IPS-11a (cell line): ENCODE measurements around the gene DNAJC30.
"Not testable (repeated sequence)": the region's sequence is repeated elsewhere in the genome, so short reads cannot be mapped to it uniquely, and the experiment has no call there.

Experiments used
- H3K4me3 ChIP-seq: one replicate; pipeline ENCODE4 v1.5.1; 2013; ENCODE audit warnings: low read depth, low read length, control low read depth

The DNAJC30 gene

GRCh38 chr7:73683788-73684693 lies 788 bp upstream of the DNAJC30 start:
- peak overlapping the region; percentile 99 for H3K4me3 ChIP-seq

- peak overlapping the region; percentile 99 for H3K4me3 ChIP-seq
These were observed 553 bp downstream of the DNAJC30 start for GRCh38 chr7:73682745-73683055.

GRCh38 chr7:73681031-73681430 lies 2.2 kb downstream of the DNAJC30 start:
- H3K4me3 ChIP-seq: no peak overlapping the region

GRCh38 chr7:73680501-73680900 lies 2.8 kb downstream of the DNAJC30 start:
- H3K4me3 ChIP-seq: no peak overlapping the region

GRCh38 chr7:73679709-73680108 lies 3.5 kb downstream of the DNAJC30 start:
- H3K4me3 ChIP-seq: no peak overlapping the region

GRCh38 chr7:73678862-73679261 lies 4.4 kb downstream of the DNAJC30 start:
- H3K4me3 ChIP-seq: no peak overlapping the region

- not testable (repeated sequence) for H3K4me3 ChIP-seq
These were observed 7.2 kb downstream of the DNAJC30 start for GRCh38 chr7:73676062-73676461.

- H3K4me3 ChIP-seq: no peak overlapping the region
These were observed 8.7 kb downstream of the DNAJC30 start for GRCh38 chr7:73674468-73675124.

- H3K4me3 ChIP-seq: no peak overlapping the region
These were observed 11.3 kb downstream of the DNAJC30 start for GRCh38 chr7:73671857-73672445.

GRCh38 chr7:73671322-73671661 lies 12.0 kb downstream of the DNAJC30 start:
- H3K4me3 ChIP-seq: no peak overlapping the region

- no peak overlapping the region for H3K4me3 ChIP-seq
These were observed 13.3 kb downstream of the DNAJC30 start for GRCh38 chr7:73669858-73670385.

GRCh38 chr7:73669288-73669701 lies 14.0 kb downstream of the DNAJC30 start:
- no peak overlapping the region for H3K4me3 ChIP-seq

- no peak overlapping the region for H3K4me3 ChIP-seq
These were observed 14.4 kb downstream of the DNAJC30 start for GRCh38 chr7:73668886-73669230.

- peak overlapping the region; percentile 30 for H3K4me3 ChIP-seq
These were observed 15.0 kb downstream of the DNAJC30 start for GRCh38 chr7:73668103-73668885.

- H3K4me3 ChIP-seq: peak within 1 kb of the TSS; percentile 30
These were observed 15.7 kb downstream of the DNAJC30 start, which contains the start of gene VPS37D for GRCh38 chr7:73667344-73668102. VPS37D (plus strand) TSS chr7:73667831; CDS start chr7:73667959, 128 bp downstream.

GRCh38 chr7:73663033-73663432 lies 20.2 kb downstream of the DNAJC30 start:
- H3K4me3 ChIP-seq: no peak overlapping the region

- H3K4me3 ChIP-seq: not testable (repeated sequence)
These were observed 22.7 kb downstream of the DNAJC30 start for GRCh38 chr7:73660594-73660993.

GRCh38 chr7:73659983-73660382 lies 23.3 kb downstream of the DNAJC30 start:
- H3K4me3 ChIP-seq: no peak overlapping the region

GRCh38 chr7:73655309-73655708 lies 27.9 kb downstream of the DNAJC30 start:
- not testable (repeated sequence) for H3K4me3 ChIP-seq

GRCh38 chr7:73652541-73652949 lies 30.7 kb downstream of the DNAJC30 start:
- H3K4me3 ChIP-seq: no peak overlapping the region
